ENCODE measurements around the gene NUP93. TPM values are rescaled to one million over a fixed set of nuclear protein-coding genes. Genes with fewer than 3 reads are reported as not detected.

NUP93 gene
- total and polyA plus RNA-seq, 2 experiments from 2014 or later: 139 to 187 TPM

DNA sequence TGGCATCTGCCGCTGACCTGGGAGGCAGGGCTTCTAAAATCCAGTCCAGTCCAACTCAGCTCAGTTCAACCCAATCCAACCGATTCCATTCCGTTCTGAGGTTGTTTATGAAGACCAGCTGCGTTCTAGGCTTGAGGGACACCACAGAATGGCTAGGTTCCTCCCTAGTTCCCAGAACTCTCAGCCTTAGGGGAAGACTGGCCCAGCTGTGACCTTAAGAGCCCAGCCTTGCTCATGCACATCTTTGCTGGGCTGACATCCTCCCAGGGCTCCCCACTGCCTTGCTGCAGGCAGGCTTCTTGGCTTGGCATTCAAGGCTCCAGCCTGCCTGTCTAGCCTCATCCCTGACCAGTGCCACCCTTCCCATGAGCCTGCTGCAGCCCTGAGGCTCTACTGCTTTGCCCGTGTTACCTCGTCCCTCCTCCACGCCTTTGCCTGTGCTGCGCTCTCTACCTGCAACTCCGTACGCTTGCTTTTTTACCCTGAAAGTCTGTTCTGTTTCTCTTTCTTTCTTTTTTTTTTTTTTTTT, 143.0 kb downstream of the NUP93 start (continued):
- TF ChIP-seq, protein P1, sequence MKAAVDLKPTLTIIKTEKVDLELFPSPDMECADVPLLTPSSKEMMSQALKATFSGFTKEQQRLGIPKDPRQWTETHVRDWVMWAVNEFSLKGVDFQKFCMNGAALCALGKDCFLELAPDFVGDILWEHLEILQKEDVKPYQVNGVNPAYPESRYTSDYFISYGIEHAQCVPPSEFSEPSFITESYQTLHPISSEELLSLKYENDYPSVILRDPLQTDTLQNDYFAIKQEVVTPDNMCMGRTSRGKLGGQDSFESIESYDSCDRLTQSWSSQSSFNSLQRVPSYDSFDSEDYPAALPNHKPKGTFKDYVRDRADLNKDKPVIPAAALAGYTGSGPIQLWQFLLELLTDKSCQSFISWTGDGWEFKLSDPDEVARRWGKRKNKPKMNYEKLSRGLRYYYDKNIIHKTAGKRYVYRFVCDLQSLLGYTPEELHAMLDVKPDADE (IDR thresholded peaks at IDR 0.05): no peak
- TF ChIP-seq EZH2 (IDR thresholded peaks at IDR 0.05; ENCODE audit: low read depth, unreplicated experiment) (no peak), JUNB (IDR thresholded peaks at IDR 0.05; ENCODE audit: unreplicated experiment) (no peak), POLR2AphosphoS5 (IDR thresholded peaks at IDR 0.05; ENCODE audit: low read depth) (no peak)
- TF ChIP-seq, protein P2, sequence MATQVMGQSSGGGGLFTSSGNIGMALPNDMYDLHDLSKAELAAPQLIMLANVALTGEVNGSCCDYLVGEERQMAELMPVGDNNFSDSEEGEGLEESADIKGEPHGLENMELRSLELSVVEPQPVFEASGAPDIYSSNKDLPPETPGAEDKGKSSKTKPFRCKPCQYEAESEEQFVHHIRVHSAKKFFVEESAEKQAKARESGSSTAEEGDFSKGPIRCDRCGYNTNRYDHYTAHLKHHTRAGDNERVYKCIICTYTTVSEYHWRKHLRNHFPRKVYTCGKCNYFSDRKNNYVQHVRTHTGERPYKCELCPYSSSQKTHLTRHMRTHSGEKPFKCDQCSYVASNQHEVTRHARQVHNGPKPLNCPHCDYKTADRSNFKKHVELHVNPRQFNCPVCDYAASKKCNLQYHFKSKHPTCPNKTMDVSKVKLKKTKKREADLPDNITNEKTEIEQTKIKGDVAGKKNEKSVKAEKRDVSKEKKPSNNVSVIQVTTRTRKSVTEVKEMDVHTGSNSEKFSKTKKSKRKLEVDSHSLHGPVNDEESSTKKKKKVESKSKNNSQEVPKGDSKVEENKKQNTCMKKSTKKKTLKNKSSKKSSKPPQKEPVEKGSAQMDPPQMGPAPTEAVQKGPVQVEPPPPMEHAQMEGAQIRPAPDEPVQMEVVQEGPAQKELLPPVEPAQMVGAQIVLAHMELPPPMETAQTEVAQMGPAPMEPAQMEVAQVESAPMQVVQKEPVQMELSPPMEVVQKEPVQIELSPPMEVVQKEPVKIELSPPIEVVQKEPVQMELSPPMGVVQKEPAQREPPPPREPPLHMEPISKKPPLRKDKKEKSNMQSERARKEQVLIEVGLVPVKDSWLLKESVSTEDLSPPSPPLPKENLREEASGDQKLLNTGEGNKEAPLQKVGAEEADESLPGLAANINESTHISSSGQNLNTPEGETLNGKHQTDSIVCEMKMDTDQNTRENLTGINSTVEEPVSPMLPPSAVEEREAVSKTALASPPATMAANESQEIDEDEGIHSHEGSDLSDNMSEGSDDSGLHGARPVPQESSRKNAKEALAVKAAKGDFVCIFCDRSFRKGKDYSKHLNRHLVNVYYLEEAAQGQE (IDR thresholded peaks at IDR 0.05; ENCODE audit: unreplicated experiment): no peak

DNA sequence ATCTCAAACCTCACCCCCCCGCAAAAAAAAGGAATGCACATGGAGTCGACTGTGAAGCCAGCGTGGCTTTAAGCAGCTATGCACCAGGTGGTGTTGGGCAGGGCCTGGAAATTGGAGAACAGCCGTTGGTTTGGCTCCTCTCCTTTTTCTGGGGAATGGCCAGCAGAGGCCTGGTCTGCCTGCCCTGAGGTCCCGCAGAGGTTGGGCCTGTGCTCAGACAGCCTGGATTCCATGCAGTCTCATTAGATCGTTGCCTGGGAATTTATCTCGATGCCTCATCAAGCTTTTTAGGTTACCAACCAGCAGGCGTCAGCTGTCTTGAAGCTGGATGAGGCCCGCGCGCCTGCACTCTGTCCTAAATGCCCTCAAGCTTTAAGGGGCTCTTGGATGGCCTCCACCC, 144.9 kb downstream of the NUP93 start:
- Histone ChIP-seq H3F3A (replicated peaks; ENCODE audit: low read depth) (no peaks in the 10 kb centered on the region), H3K4me2 (no peak overlapping the region), H4K20me1 (replicated peaks; ENCODE audit: insufficient read depth) (no peaks in the 10 kb centered on the region), H3K79me2 (replicated peaks; ENCODE audit: insufficient read depth) (no peaks in the 10 kb centered on the region), H3K4me3 (no peak overlapping the region), H3K27ac (ENCODE audit: low read depth) (no peak overlapping the region), H2AFZ (no peak overlapping the region; the same call in 1 of the 2 replicates), H3K4me1 (ENCODE audit: insufficient read depth) (no peaks in the 10 kb centered on the region), H3K36me3 (ENCODE audit: insufficient read depth) (no peaks in the 10 kb centered on the region), H3K27me3 (ENCODE audit: insufficient read depth) (no peaks in the 10 kb centered on the region), H3K9me2 (ENCODE audit: insufficient read depth) (no peaks in the 10 kb centered on the region)
- Mint-ChIP-seq H3K27me3 (ENCODE audit: insufficient read depth, low read depth, poor library complexity) (no peaks in the 10 kb centered on the region), H3K9me3 (no peaks in the 10 kb centered on the region), H3K4me3 (no peak overlapping the region), H3K27ac (no peak overlapping the region), H3K36me3 (ENCODE audit: low read depth) (no peaks in the 10 kb centered on the region), H3K4me1 (no peaks in the 10 kb centered on the region; the same call in 2 of the 3 replicates)
- ATAC-seq: peak; percentile 60
- peak; percentile 38 for DNase-seq (ENCODE audit: low spot score)
- TF ChIP-seq, protein P1 (IDR thresholded peaks at IDR 0.05): no peak
- TF ChIP-seq ZNF114 (CRISPR knock-in tag; IDR thresholded peaks at IDR 0.05) (no peak), EZH2phosphoT487 (IDR thresholded peaks at IDR 0.05; ENCODE audit: unreplicated experiment) (no peak), STAT1 (IDR thresholded peaks at IDR 0.05; ENCODE audit: unreplicated experiment) (no peak), EZH2 (IDR thresholded peaks at IDR 0.05; ENCODE audit: low read depth, unreplicated experiment) (no peak), ZNF331 (CRISPR knock-in tag; IDR thresholded peaks at IDR 0.05; ENCODE audit: low read depth) (no peak)
- TF ChIP-seq, protein P3, sequence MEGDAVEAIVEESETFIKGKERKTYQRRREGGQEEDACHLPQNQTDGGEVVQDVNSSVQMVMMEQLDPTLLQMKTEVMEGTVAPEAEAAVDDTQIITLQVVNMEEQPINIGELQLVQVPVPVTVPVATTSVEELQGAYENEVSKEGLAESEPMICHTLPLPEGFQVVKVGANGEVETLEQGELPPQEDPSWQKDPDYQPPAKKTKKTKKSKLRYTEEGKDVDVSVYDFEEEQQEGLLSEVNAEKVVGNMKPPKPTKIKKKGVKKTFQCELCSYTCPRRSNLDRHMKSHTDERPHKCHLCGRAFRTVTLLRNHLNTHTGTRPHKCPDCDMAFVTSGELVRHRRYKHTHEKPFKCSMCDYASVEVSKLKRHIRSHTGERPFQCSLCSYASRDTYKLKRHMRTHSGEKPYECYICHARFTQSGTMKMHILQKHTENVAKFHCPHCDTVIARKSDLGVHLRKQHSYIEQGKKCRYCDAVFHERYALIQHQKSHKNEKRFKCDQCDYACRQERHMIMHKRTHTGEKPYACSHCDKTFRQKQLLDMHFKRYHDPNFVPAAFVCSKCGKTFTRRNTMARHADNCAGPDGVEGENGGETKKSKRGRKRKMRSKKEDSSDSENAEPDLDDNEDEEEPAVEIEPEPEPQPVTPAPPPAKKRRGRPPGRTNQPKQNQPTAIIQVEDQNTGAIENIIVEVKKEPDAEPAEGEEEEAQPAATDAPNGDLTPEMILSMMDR (conservative IDR thresholded peaks at IDR 0.05; ENCODE audit: low read depth in 2 of 2): no peak
- TF ChIP-seq, protein P4, sequence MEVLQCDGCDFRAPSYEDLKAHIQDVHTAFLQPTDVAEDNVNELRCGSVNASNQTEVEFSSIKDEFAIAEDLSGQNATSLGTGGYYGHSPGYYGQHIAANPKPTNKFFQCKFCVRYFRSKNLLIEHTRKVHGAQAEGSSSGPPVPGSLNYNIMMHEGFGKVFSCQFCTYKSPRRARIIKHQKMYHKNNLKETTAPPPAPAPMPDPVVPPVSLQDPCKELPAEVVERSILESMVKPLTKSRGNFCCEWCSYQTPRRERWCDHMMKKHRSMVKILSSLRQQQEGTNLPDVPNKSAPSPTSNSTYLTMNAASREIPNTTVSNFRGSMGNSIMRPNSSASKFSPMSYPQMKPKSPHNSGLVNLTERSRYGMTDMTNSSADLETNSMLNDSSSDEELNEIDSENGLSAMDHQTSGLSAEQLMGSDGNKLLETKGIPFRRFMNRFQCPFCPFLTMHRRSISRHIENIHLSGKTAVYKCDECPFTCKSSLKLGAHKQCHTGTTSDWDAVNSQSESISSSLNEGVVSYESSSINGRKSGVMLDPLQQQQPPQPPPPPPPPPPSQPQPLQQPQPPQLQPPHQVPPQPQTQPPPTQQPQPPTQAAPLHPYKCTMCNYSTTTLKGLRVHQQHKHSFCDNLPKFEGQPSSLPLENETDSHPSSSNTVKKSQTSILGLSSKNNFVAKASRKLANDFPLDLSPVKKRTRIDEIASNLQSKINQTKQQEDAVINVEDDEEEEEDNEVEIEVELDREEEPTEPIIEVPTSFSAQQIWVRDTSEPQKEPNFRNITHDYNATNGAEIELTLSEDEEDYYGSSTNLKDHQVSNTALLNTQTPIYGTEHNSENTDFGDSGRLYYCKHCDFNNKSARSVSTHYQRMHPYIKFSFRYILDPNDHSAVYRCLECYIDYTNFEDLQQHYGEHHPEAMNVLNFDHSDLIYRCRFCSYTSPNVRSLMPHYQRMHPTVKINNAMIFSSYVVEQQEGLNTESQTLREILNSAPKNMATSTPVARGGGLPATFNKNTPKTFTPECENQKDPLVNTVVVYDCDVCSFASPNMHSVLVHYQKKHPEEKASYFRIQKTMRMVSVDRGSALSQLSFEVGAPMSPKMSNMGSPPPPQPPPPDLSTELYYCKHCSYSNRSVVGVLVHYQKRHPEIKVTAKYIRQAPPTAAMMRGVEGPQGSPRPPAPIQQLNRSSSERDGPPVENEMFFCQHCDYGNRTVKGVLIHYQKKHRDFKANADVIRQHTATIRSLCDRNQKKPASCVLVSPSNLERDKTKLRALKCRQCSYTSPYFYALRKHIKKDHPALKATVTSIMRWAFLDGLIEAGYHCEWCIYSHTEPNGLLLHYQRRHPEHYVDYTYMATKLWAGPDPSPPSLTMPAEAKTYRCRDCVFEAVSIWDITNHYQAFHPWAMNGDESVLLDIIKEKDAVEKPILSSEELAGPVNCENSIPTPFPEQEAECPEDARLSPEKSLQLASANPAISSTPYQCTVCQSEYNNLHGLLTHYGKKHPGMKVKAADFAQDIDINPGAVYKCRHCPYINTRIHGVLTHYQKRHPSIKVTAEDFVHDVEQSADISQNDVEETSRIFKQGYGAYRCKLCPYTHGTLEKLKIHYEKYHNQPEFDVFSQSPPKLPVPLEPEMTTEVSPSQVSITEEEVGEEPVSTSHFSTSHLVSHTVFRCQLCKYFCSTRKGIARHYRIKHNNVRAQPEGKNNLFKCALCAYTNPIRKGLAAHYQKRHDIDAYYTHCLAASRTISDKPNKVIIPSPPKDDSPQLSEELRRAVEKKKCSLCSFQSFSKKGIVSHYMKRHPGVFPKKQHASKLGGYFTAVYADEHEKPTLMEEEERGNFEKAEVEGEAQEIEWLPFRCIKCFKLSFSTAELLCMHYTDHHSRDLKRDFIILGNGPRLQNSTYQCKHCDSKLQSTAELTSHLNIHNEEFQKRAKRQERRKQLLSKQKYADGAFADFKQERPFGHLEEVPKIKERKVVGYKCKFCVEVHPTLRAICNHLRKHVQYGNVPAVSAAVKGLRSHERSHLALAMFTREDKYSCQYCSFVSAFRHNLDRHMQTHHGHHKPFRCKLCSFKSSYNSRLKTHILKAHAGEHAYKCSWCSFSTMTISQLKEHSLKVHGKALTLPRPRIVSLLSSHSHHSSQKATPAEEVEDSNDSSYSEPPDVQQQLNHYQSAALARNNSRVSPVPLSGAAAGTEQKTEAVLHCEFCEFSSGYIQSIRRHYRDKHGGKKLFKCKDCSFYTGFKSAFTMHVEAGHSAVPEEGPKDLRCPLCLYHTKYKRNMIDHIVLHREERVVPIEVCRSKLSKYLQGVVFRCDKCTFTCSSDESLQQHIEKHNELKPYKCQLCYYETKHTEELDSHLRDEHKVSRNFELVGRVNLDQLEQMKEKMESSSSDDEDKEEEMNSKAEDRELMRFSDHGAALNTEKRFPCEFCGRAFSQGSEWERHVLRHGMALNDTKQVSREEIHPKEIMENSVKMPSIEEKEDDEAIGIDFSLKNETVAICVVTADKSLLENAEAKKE (CRISPR knock-in tag; IDR thresholded peaks at IDR 0.05): no peak

Data from GM23338 (cell line).